GM21619 (cell line): Measurements from ENCODE around the gene UGT3A2.
"Not testable (repeated sequence)": the region's sequence is repeated elsewhere in the genome, so short reads cannot be mapped to it uniquely, and the experiment has no call there.

Experiments
- ATAC-seq: cut with Tn5 transposase; IDR thresholded peaks from one replicate; pipeline ENCODE4 v1.9.1; 2021; ENCODE audit not compliant: unreplicated experiment

Gene UGT3A2

GRCh38 chr5:36055984-36056383 lies 10.7 kb downstream of the UGT3A2 start:
- ATAC-seq, result no peak

- ATAC-seq, result no peak
These were observed 12.0 kb downstream of the UGT3A2 start for GRCh38 chr5:36054647-36055046.

- no peak for ATAC-seq
These were observed 14.1 kb downstream of the UGT3A2 start for GRCh38 chr5:36052538-36052937.

GRCh38 chr5:36049949-36050348 lies 16.7 kb downstream of the UGT3A2 start:
- ATAC-seq, result no peak

DNA sequence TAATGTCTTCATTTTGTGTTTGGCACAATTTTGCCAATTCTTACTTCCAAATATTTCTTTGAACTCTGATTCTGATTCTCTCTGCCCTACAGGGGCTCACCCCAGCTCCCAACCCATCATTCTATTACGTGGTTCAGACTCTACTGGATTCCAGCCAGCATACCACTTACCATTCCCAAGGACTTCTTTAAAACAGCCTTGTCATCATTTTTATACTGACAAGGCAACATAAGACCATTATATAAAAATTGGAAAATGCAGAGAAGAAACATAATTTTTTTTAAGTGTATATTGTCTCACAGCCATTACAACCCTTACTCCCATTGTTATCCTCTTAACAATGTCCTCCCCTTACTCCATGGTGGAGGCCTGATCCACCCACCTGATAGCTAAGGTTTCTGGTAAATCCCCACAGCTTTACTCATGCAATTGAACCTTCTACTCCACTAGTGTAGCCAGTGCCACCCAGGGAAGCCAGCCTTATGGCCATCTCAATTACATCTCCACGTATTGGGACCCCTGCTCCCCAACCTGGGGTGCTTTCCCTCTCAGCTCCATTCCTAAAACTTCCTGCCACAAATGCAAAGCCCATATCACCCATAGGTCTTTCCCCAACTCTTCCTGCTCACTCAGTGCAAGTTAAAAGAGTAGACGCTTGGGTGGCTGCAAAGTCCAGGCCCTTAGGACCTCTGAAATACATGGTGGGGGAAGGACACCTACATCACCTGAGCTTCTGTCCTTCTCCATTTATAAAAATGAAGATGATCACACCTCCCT lies 19.1 kb downstream of the UGT3A2 start:
- no peak for ATAC-seq

- ATAC-seq, result no peak
These were observed 20.8 kb downstream of the UGT3A2 start for GRCh38 chr5:36045895-36046294.

DNA sequence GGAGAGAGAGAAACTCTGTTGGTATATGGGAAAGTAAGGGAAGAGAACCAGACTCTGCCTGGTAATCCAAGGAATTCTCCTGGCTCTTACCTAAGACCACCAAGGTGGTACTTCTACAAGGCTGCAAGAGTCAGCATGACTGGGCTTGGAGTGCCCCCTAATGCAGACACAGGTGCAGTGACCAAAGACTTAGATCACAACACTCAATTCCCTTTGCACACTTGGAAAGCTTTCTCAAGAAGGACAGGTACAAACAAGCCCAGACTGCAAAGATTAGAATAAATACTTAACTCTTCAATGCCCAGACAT lies 25.2 kb downstream of the UGT3A2 start:
- ATAC-seq, result no peak

GRCh38 chr5:36040651-36041536 lies 25.8 kb downstream of the UGT3A2 start:
- no peak for ATAC-seq

DNA sequence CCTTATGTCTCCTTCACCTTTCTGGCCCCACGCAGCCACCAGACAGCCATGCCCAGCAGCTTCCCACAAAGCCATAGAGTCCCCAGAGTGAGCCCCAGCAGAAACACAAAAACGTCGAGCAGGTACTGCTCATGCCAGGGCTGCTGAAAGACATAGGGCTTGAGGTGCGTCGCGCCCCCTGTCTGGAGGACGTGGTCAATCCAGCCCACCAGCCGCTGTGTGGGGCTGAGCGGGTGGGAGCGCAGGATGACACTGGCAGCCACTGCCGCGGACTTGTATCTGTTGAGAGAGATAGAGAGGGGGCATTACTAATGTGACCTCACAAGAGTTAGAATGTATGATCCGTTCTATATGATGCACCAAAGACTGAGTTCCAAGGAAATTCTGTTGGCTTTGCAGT lies 31.0 kb downstream of the UGT3A2 start:
- ATAC-seq, result no peak

DNA sequence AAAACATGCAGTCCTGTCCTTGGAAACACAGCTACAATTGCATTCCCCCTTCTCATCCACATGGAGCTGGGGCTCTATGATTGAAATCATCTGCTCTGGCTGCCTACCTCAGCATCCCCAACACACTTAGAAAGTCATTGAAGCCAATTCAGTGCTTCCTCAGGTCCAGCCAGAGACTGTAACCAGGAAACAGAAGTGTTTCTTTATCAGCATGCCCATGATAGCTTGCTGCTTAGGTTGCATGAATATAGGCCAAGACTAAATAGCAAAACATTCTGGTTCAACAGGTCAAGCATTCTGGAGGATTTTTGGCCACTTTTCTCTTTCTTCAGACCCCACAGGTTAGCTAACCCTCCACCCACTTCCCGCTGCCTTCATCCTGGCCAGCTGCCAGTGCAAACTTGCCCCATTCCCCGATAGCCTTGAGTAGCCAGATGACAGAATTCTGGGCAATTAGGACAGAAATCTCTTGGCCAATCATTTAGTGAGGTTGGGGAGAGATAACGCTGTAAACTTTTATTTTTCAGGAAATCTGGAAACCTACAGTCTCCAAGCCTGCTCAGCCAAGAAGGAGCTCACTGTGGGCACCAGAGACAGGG lies 32.0 kb downstream of the UGT3A2 start:
- not testable (repeated sequence) for ATAC-seq

DNA sequence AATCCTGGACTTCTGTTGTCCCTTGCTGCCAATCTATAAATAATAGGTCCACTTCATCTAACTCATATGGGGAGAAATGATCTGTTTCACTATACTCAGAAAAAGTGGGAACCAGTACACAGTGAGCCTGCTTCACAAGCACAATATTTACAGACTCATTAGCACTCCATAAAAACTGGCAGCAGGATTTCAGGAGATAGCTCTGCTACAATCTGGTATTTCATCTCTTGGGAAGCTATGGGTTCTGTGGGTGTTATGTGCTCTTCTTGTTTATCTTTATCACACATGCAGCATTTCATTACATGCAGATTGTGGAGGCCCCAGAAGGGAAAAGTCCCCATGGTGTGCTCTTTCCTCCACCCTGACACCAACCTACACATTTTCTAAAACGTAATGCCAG lies 33.2 kb downstream of the UGT3A2 start:
- ATAC-seq, result no peak

- no peak for ATAC-seq
These were observed 33.6 kb downstream of the UGT3A2 start for GRCh38 chr5:36033047-36033446.

DNA sequence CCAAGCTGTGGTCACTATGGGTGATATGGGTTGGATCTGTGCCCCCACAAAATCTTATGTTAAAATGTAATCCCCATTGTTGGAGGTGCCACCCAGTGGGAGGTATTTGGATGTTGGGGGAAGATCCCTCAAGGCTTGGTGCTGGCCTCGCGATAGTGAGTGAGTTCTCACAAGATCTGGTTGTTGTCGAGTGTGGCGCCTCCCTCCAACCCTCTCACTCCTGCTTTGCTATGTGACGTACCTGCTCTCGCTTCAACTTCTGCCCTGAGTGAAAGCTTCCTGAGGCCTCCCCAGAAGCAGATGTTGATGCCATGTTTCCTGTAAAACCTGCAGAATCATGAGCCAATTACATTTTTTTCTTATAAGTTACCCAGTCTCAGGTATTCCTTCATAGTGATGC lies 35.5 kb downstream of the UGT3A2 start:
- no peak for ATAC-seq

- no peak for ATAC-seq
These were observed 36.8 kb downstream of the UGT3A2 start for GRCh38 chr5:36029914-36030313.

- no peak for ATAC-seq
These were observed 37.7 kb downstream of the UGT3A2 start for GRCh38 chr5:36028816-36029465.

DNA sequence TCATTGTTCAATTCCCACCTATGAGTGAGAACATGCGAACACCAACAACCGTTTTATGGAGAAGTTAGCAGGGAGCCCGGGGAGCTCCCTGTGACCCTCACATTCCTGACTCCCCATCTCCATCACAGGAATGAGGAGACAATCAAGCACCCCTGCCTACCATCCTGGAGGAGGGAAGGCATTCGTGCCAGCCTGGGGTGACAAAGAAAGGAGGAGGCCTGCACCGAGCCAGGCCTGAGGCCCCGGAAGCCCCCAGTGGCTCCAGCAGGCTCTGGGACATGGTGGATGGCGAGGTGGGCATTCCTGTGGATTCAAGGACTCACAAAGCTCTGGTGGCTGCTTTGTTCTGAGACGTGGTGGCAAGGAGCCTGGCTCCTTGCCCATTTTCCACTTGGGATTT lies 39.0 kb downstream of the UGT3A2 start:
- ATAC-seq, result no peak

DNA sequence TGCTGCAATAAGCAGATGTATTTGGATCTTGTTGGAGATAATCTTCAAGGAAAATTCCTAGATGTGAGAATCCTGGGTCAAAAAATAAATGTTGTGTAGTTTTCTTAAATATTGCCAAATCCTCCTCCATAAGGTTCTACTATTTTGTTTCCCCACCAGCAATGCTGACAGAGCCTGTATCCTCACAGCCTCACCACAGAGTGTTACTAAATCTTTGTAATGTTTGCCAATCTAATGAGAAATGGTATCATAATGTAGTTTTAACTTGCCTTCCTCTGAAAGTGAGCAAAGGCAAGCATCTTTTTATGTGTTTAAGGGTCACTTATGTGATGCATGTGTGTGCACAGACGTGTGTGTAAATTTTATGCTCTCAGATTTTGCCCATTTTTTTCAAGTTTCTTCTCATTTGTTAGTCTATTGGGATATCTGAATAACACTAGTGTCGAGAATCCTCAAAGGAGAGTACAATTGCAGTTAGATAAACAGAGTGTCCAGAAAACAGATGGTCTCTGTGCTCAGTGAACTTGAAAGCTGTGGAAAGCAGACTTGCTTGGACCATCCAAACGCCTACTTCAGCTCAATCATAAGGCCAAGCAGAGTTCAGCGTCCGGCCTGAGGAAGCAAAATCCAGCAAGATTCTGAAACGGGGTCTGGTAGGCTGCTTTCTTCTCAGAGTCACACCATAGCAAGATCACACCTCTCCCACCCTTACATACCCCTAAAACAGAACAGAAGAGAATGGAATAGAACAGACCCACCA lies 39.8 kb downstream of the UGT3A2 start:
- ATAC-seq, result no peak

DNA sequence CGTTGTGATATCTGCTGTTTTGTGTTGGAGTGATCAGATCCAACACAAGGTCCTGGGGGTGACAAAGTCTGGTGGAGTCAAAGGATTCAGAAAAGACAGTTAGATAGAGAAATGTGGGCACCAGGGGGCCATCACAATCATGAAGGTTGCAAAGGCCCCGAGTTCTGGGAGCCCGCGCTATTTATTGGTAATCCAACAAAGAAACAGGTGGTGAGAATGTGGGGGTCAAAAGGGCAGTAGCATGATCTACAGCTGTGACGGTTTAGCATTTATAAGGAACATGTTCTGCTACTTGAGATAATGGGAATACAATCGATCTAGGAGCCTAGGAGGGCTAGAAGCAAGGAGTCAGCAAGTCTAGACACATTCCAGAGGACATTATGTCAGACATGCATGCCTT lies 44.4 kb downstream of the UGT3A2 start:
- ATAC-seq, result not testable (repeated sequence)

GRCh38 chr5:36019584-36019983 lies 47.1 kb downstream of the UGT3A2 start:
- ATAC-seq, result not testable (repeated sequence)

- no peak for ATAC-seq
These were observed 49.1 kb downstream of the UGT3A2 start for GRCh38 chr5:36017622-36018021.

DNA sequence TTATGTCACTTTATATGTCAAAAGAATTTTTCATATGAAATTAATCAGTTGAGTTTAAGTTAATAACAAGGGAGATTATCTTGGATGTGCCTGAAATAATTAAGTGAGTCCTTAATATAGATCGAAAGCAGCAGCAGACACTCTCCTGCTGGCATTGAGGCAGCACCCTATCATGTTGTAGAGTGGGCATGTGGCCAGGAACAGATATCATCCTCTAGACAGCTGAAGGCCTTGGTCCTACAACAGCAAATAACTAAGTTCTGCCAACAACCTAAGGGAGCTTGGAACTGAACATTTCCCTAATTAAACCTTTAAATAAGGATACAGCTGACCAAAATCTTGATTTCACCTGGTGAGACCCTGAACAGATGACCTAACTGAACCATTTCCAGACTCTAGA lies 49.7 kb downstream of the UGT3A2 start:
- ATAC-seq, result no peak
